Osteocyte (in vitro differentiated cells): ENCODE results near the gene GPSM1. TPM values are rescaled to one million over a fixed set of nuclear protein-coding genes. Genes with fewer than 3 reads are reported as not detected.

Experiments
- DNase-seq: peaks from one replicate; pipeline ENCODE4 v3.0.0; 2021; ENCODE audit warnings: mixed read lengths; ENCODE audit not compliant: unreplicated experiment; ENCODE audit errors: extremely low spot score
- H3K27ac Mint-ChIP-seq: one replicate; pipeline ENCODE4 v1.8.0; 2021; ENCODE audit warnings: mild to moderate bottlenecking, mixed read lengths; ENCODE audit not compliant: unreplicated experiment
- H3K27me3 Mint-ChIP-seq: one replicate; pipeline ENCODE4 v1.8.0; 2021; ENCODE audit warnings: mixed read lengths; ENCODE audit not compliant: unreplicated experiment
- H3K36me3 Mint-ChIP-seq: one replicate; pipeline ENCODE4 v1.8.0; 2021; ENCODE audit warnings: mixed read lengths; ENCODE audit not compliant: unreplicated experiment
- H3K4me1 Mint-ChIP-seq: one replicate; pipeline ENCODE4 v1.8.0; 2021; ENCODE audit warnings: mixed read lengths; ENCODE audit not compliant: unreplicated experiment
- H3K4me3 Mint-ChIP-seq: one replicate; pipeline ENCODE4 v1.8.0; 2021; ENCODE audit warnings: mild to moderate bottlenecking, moderate library complexity, mixed read lengths; ENCODE audit not compliant: unreplicated experiment
- H3K9me3 Mint-ChIP-seq: one replicate; pipeline ENCODE4 v1.8.0; 2021; ENCODE audit warnings: mixed read lengths; ENCODE audit not compliant: unreplicated experiment
- CTCF ChIP-seq: fragments of 200-600 bp; sonication (generic); IDR thresholded peaks from 2 replicates; pipeline ENCODE4 v1.5.0; 2021; ENCODE audit warnings: antibody characterized with exemption, mild to moderate bottlenecking, moderate library complexity
- total RNA-seq: library from RNA; stranded (reverse); gene quantifications from 2 replicates; pipeline ENCODE4 v1.2.1, GENCODE V29; 2021

GPSM1 gene
- total RNA-seq, 1 donor from 2014 or later, result 37.1 TPM

- no peak overlapping the region for H3K4me3 Mint-ChIP-seq
- no peaks in the 10 kb centered on the region for H3K27me3 Mint-ChIP-seq
- H3K27ac Mint-ChIP-seq, result peak overlapping the region; percentile 73
- no peaks in the 10 kb centered on the region for H3K9me3 Mint-ChIP-seq
- no peaks in the 10 kb centered on the region for H3K36me3 Mint-ChIP-seq
- TF ChIP-seq CTCF, result no peak
- DNase-seq, result no peak
- H3K4me1 Mint-ChIP-seq, result peaks cover 9% of the 10 kb centered on the region
Observed at GRCh38 chr9:136354592-136355085, 27.3 kb downstream of the GPSM1 start.

GRCh38 chr9:136355616-136356557 is 28.5 kb downstream of the GPSM1 start:
- Mint-ChIP-seq H3K9me3 (no peaks in the 10 kb centered on the region), H3K27me3 (no peaks in the 10 kb centered on the region), H3K36me3 (no peaks in the 10 kb centered on the region), H3K27ac (no peak overlapping the region), H3K4me1 (peaks cover 9% of the 10 kb centered on the region), H3K4me3 (no peak overlapping the region)
- TF ChIP-seq CTCF, result no peak
- DNase-seq, result no peak

GRCh38 chr9:136357202-136357725 is 29.9 kb downstream of the GPSM1 start:
- H3K36me3 Mint-ChIP-seq, result no peaks in the 10 kb centered on the region
- no peaks in the 10 kb centered on the region for H3K27me3 Mint-ChIP-seq
- no peak overlapping the region for H3K27ac Mint-ChIP-seq
- DNase-seq, result no peak
- peaks cover 9% of the 10 kb centered on the region for H3K4me1 Mint-ChIP-seq
- H3K9me3 Mint-ChIP-seq, result no peaks in the 10 kb centered on the region
- TF ChIP-seq CTCF, result no peak
- no peak overlapping the region for H3K4me3 Mint-ChIP-seq

- Mint-ChIP-seq H3K27ac (no peak overlapping the region), H3K27me3 (no peaks in the 10 kb centered on the region), H3K9me3 (no peaks in the 10 kb centered on the region), H3K4me1 (peaks cover 11% of the 10 kb centered on the region), H3K4me3 (no peak overlapping the region), H3K36me3 (no peaks in the 10 kb centered on the region)
- no peak for DNase-seq
- TF ChIP-seq CTCF, result no peak
Observed at GRCh38 chr9:136358016-136358415, 30.7 kb downstream of the GPSM1 start.

GRCh38 chr9:136358888-136359287 is 31.5 kb downstream of the GPSM1 start:
- no peak overlapping the region for H3K4me3 Mint-ChIP-seq
- no peaks in the 10 kb centered on the region for H3K27me3 Mint-ChIP-seq
- H3K27ac Mint-ChIP-seq, result no peak overlapping the region
- no peaks in the 10 kb centered on the region for H3K9me3 Mint-ChIP-seq
- peaks cover 11% of the 10 kb centered on the region for H3K4me1 Mint-ChIP-seq
- no peak for TF ChIP-seq CTCF
- no peak for DNase-seq
- no peaks in the 10 kb centered on the region for H3K36me3 Mint-ChIP-seq
